ENCODE data around the gene ETV6. TPM values are rescaled to one million over a fixed set of nuclear protein-coding genes. Genes with fewer than 3 reads are reported as not detected.

Gene ETV6
- polyA plus RNA-seq, 1 donor (not counting 4 experiments of a cell fraction or from before 2014, with no cell fraction given): 5.3 TPM

GRCh38 chr12:11836282-11837151, 187.0 kb downstream of the ETV6 start:
- Histone ChIP-seq H3K4me3 (ENCODE audit: control insufficient read depth in 2 of 3, extremely low read depth in 1 of 3, insufficient read depth in 2 of 3, low read depth in 1 of 3, low read length in 3 of 3) (no peak overlapping the region), H3K36me3 (ENCODE audit: control insufficient read depth in 2 of 2, extremely low read depth in 1 of 2, insufficient read depth in 2 of 2, low read length in 2 of 2) (peaks cover 0 to 1% of the 10 kb centered on the region in 2 experiments), H3K9me3 (ENCODE audit: control insufficient read depth, low read depth, low read length) (no peaks in the 10 kb centered on the region), H3K4me1 (ENCODE audit: control insufficient read depth, extremely low read depth, insufficient read depth, low read length) (peaks cover 3% of the 10 kb centered on the region), H3K9me1 (ENCODE audit: control insufficient read depth, extremely low read depth, insufficient read depth, low read length) (no peaks in the 10 kb centered on the region), H3K9ac (ENCODE audit: control insufficient read depth, extremely low read depth, insufficient read depth, low read length) (no peak overlapping the region), H2AFZ (ENCODE audit: control insufficient read depth, low read length) (no peak overlapping the region), H3K79me2 (ENCODE audit: control insufficient read depth, insufficient read depth, low read length) (no peaks in the 10 kb centered on the region), H3K4me2 (ENCODE audit: control insufficient read depth, extremely low read depth, insufficient read depth, low read depth, low read length) (no peak overlapping the region), H4K20me1 (ENCODE audit: control insufficient read depth, extremely low read depth, insufficient read depth, low read length) (no peaks in the 10 kb centered on the region), H3K27me3 (ENCODE audit: control insufficient read depth, extremely low read depth, insufficient read depth, low read length) (no peaks in the 10 kb centered on the region), H3K27ac (ENCODE audit: control insufficient read depth, insufficient read depth, low read length) (no peak overlapping the region)
- TF ChIP-seq CTCF (optimal IDR thresholded peaks at IDR 0.05 in 1 of 3, IDR thresholded peaks at IDR 0.05 in 1 of 3, conservative IDR thresholded peaks at IDR 0.05 in 1 of 3; ENCODE audit: extremely low read depth in 1 of 3, insufficient read depth in 2 of 3, low read length in 3 of 3) (no peak), EZH2 (IDR thresholded peaks at IDR 0.05; ENCODE audit: low read length) (no peak)
- DNase-seq (ENCODE audit: low read depth, low spot score) (no peak), FAIRE-seq (no peak)
- dilution Hi-C loops (cut with MboI; ENCODE audit: extremely low pct_ligation_motif_present, low sequenced_read_pairs): no loop called here

- FAIRE-seq: no peak
- Histone ChIP-seq H3K4me2 (ENCODE audit: control insufficient read depth, extremely low read depth, insufficient read depth, low read depth, low read length) (no peak overlapping the region), H3K79me2 (ENCODE audit: control insufficient read depth, insufficient read depth, low read length) (no peaks in the 10 kb centered on the region), H3K27ac (ENCODE audit: control insufficient read depth, insufficient read depth, low read length) (no peak overlapping the region), H3K9me1 (ENCODE audit: control insufficient read depth, extremely low read depth, insufficient read depth, low read length) (no peaks in the 10 kb centered on the region), H3K36me3 (ENCODE audit: control insufficient read depth in 2 of 2, extremely low read depth in 1 of 2, insufficient read depth in 2 of 2, low read length in 2 of 2) (peaks cover 0 to 1% of the 10 kb centered on the region in 2 experiments), H3K4me1 (ENCODE audit: control insufficient read depth, extremely low read depth, insufficient read depth, low read length) (peaks cover 3% of the 10 kb centered on the region), H3K9ac (ENCODE audit: control insufficient read depth, extremely low read depth, insufficient read depth, low read length) (no peak overlapping the region), H3K27me3 (ENCODE audit: control insufficient read depth, extremely low read depth, insufficient read depth, low read length) (no peaks in the 10 kb centered on the region), H2AFZ (ENCODE audit: control insufficient read depth, low read length) (no peak overlapping the region), H3K4me3 (ENCODE audit: control insufficient read depth in 2 of 3, extremely low read depth in 1 of 3, insufficient read depth in 2 of 3, low read depth in 1 of 3, low read length in 3 of 3) (no peak overlapping the region), H4K20me1 (ENCODE audit: control insufficient read depth, extremely low read depth, insufficient read depth, low read length) (no peaks in the 10 kb centered on the region), H3K9me3 (ENCODE audit: control insufficient read depth, low read depth, low read length) (no peaks in the 10 kb centered on the region)
- TF ChIP-seq CTCF (optimal IDR thresholded peaks at IDR 0.05 in 1 of 3, IDR thresholded peaks at IDR 0.05 in 1 of 3, conservative IDR thresholded peaks at IDR 0.05 in 1 of 3; ENCODE audit: extremely low read depth in 1 of 3, insufficient read depth in 2 of 3, low read length in 3 of 3): no peak
- no peak for TF ChIP-seq EZH2 (IDR thresholded peaks at IDR 0.05; ENCODE audit: low read length)
- dilution Hi-C loops (cut with MboI; ENCODE audit: extremely low pct_ligation_motif_present, low sequenced_read_pairs): no loop called here
- DNase-seq (ENCODE audit: low read depth, low spot score): no peak
Observed at GRCh38 chr12:11837216-11837934, 187.9 kb downstream of the ETV6 start.
